HG03135 (cell line): ENCODE results near the gene FGGY.

Experiments
- ATAC-seq: cut with Tn5 transposase; IDR thresholded peaks from one replicate; pipeline ENCODE4 v1.9.1; 2021; ENCODE audit warnings: mild to moderate bottlenecking, moderate library complexity; ENCODE audit not compliant: unreplicated experiment

FGGY gene

DNA sequence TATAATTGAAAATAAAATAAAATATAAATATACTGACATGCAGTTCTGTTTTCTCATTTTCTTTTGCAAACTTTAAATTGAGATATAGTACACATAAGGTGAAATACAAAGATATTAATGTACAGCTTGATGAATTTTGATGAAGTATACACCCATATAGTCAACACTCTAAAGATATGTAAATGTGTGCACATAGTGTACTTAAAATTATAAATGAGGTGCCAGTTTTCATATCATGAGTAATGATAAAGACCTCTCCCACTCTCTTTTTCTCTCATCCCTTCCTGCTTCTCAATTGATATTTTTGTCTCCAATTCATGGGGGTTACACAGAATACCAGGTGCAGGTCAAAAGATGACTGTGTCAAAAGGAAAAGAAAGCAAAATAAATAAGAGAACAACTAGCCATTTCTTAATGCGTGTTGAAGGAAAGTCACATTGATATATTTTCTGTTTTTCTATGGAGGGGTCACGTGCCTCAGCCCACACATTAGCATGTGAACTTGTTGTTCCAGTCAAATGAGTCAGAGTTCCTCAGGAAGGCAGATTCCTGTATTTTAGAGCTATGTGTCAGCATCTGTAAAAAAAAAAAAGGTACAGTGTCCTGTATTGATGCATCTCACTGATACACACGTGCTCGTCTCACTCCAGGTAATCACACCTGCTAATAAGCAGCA, 453.6 kb downstream of the FGGY start:
- no peak for ATAC-seq

GRCh38 chr1:59751004-59751395, 454.1 kb downstream of the FGGY start:
- ATAC-seq = no peak

- ATAC-seq = no peak
These were observed 454.9 kb downstream of the FGGY start for GRCh38 chr1:59751801-59752200.

DNA sequence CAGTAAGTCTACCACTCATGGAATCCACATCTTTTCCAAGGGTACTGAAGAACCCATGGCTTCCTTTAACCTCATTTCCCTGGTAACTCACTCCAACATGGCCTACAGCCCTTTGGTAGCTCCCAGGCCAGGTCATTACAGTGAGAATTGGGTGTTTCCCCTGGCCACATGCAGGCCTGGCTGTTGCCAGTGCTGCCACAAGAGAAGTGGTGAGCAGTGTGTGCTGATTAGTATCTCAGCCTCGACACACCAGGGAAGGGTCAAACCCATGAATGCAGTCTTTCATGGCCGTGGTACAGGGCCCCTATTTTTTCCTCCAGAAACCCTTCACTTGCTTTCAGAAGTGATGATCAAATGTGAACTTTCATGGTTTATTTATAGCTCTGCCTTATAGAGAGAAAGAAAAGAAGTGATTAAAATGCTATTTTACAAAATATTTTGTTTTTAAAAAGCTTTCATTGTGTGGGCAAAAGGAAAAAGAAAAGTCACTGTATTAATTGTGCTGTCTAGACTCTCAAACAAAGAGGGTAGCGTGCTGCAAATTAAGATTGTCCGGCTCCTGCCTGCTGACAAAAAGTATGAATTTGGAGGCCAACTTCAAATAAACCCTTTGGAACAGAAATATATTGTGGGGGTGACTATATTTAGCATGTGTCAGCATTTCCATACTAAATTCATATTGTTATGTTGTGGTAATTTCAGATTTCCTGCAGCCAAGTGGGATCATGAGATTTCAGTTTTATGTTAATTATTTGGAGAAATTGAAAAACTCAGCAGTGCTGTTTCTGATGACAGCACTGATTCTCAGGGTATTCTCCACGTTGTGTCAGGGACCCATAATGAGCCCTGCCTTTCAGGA, 455.9 kb downstream of the FGGY start:
- peak; percentile 52 for ATAC-seq

DNA sequence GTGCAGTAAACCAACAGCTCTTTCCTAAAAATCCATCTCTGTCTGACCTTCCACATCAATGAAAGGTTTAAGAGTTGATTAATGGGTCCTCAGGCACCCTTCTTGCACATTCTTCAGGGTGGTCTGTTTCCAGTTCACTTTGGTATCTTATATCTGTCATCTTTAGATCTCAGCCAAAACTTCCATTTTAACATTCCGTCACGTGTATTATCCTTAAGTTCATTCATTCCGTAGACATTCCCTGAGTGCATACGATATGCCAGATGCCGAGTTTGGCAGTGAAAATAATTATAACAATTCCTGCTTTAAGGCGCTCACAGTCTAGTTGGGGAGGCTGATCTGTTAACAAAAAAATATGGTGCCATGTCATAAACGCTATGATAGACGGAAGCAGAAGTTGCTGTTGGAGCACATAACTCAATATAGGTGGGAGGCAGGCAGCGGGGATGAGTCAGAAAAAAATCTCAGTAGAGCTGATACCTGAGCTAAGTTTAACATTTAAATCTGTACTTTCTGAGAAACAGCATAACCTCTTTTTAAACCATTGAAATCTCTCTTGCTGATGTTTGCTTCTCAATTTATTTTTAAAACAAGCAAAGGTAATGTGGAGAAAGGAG, 458.3 kb downstream of the FGGY start:
- no peak for ATAC-seq

GRCh38 chr1:59757197-59757747, 460.4 kb downstream of the FGGY start:
- ATAC-seq = no peak

DNA sequence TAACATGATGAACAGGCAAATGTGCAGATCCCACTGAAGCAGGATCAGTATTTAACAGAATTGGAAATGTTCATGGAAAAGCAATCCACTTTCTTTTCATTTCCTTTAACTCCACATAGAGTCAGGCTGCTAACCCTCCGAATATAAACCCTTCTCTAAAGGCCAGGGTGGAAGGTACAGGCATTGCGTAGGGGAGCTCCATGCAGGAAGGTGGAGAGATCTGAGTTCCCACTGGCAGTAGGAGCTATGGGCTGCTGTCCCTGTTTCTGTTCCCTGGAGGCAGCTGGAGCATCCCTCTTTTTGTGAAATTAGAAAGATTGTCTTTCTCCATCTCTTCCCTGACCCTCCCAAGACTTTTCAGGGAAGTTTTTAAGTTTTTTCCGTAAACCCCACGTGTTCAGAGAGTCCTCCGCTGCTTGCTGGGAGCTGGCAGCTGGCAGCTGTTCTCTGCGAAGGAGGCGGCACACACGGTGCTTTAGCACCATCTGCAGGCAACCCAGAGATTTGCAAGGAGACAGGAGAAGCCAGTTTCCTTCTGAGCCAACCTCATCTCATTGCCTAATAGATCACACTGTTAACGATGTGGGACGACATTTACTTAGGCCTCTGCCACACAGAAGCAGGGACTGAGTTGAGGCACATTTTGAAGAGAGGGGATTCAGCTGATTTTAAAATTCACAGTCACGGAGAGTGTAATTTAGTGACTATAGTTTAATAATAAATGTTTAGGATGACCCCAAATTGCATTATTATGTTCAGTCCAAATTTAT, 462.4 kb downstream of the FGGY start:
- peak; percentile 85 for ATAC-seq

GRCh38 chr1:59761443-59761842, 464.5 kb downstream of the FGGY start:
- ATAC-seq = no peak

DNA sequence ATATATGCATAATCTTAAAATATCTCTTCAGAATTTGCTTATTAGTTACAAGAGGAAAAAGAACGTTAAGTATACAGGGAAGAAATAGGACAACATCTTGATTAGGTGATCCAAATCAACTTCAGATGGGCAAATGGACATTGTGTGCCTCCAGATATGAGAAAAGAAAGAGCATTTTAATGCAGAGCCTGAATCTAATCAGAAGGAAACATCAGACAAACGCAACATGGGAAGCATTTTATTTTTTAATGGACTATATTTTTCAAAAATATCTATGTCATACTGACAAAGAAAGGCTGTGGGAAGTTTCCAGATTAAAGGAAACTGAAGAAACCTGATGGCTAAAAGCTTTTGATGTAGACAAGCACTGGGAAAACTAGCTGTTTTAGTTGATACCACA, 466.5 kb downstream of the FGGY start:
- no peak for ATAC-seq

- ATAC-seq = no peak
These were observed 468.3 kb downstream of the FGGY start for GRCh38 chr1:59765011-59765730.

DNA sequence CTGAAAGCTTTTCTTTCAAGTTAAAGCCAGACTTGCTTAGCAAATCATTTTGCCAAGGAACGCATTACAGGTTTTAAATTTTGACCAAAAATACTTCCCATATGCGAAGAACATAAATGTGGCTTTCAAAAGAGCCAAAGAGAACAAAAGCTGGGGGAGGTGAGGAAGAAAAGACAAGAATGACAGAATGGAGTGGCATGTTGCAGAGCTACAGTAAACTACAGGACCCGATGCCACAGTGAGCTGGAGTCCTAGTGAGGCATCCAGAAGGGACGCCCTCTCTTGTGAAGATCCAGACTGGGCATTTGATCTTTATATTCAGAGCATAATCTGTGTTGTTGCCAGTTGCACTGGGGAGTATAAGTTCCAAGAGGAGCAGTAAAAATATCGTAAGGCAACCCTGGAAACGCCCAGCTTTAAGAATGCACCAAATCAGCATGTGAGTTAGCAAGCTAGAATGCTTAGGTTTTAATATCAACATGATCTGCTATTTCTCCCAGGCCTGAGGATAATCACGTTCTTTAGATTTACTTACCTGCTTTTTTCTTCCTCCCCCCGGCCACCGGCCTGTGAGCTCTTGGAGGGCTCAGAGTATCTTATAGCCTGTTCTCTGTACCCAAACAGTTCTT, 469.4 kb downstream of the FGGY start:
- no peak for ATAC-seq

DNA sequence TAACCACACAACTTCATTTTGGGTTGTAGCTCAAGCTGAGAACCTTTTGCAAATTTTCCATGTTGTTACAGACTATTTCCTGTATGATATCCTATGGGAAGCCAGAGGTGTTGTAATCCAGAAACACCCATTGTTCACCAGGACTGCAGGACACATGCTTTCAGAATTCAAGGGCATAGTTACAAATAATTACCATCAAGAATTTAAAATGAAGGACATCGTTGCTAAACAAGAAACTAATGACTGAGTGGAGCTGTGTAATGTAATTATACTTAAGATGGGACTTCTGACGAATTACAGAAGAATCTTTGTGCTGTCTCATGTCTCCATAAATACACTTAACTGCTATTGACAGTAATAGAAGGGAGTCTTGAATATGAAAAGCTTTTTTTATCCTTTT, 470.2 kb downstream of the FGGY start:
- ATAC-seq = no peak

- no peak for ATAC-seq
These were observed 472.2 kb downstream of the FGGY start for GRCh38 chr1:59768792-59769735.

GRCh38 chr1:59769736-59770095, 472.8 kb downstream of the FGGY start:
- no peak for ATAC-seq

- ATAC-seq = no peak
These were observed 474.5 kb downstream of the FGGY start for GRCh38 chr1:59771361-59771760.

- ATAC-seq = no peak
These were observed 478.6 kb downstream of the FGGY start for GRCh38 chr1:59775480-59775879.

DNA sequence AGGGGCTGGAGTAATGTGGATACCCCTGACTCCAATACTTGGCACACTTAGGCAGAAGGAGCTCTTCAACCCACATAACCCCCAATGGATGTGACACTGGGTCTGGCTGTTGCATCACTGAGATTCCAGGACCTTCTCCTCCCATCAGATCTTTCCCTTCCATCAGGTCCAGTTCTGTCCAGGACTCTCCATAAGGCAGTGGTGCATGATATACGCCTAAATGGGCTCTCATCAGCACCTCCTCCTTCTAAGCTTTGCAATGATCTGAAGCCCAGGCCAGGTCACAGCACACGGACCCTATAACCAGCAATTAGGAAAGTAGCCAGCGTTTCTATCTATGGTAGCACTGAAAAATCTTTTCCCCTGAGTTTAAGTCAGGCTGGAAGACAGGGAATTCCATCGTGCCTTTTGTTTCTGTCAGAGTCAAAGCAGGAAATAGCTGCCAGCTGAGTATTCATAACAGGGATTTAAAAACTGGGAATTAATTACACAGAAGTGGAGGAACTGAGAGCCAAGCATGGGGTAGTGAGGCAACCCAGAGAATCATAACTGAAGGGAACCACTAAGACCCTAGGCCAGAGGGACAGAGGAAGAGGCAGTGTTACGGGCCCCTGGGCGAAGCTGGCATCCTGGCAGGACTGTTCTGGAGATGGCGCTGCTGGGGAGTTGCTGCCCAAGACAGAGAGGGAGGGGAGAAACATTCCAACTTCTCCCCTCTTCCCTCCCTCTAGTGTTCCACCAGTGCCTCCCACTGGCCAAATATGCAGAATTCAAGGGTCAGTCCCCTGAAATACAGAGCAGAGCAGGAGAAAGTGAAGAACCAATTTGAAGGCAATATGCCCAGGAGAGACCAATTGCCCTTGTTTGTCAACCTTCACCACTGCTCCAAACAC, 480.3 kb downstream of the FGGY start:
- ATAC-seq = no peak

- no peak for ATAC-seq
These were observed 483.1 kb downstream of the FGGY start for GRCh38 chr1:59779949-59780348.
